H9 (cell line): ENCODE measurements around the gene RGS6. TPM values are rescaled to one million over a fixed set of nuclear protein-coding genes. Genes with fewer than 3 reads are reported as not detected.

ENCODE experiments used
- DNase-seq: peaks from one replicate; pipeline ENCODE4 v3.0.0-alpha.2; 2017
- H2AFZ ChIP-seq: one replicate; pipeline ENCODE4 v1.6.1; 2013; ENCODE audit warnings: mild to moderate bottlenecking, low read length, control low read depth, moderate library complexity
- H2AK5ac ChIP-seq: 2 replicates; pipeline ENCODE4 v1.6.1; 2013; ENCODE audit warnings: low read length, control low read depth, mixed read lengths; ENCODE audit not compliant: insufficient read length
- H2BK120ac ChIP-seq: one replicate; pipeline ENCODE4 v1.6.1; 2013; ENCODE audit warnings: low read depth, mild to moderate bottlenecking, low read length, control low read depth, inconsistent platforms; ENCODE audit not compliant: poor library complexity, severe bottlenecking
- H2BK12ac ChIP-seq: 2 replicates; pipeline ENCODE4 v1.6.1; 2013; ENCODE audit warnings: low read length, control low read depth, mixed read lengths, low read depth; ENCODE audit not compliant: insufficient read length
- H2BK15ac ChIP-seq: 2 replicates; pipeline ENCODE4 v1.6.1; 2013; ENCODE audit warnings: low read depth, low read length, control low read depth
- H2BK20ac ChIP-seq: one replicate; pipeline ENCODE4 v1.6.1; 2013; ENCODE audit warnings: low read depth, mild to moderate bottlenecking, low read length, control low read depth, inconsistent platforms; ENCODE audit not compliant: poor library complexity, severe bottlenecking
- H2BK5ac ChIP-seq: 2 replicates; pipeline ENCODE4 v1.6.1; 2013; ENCODE audit warnings: low read length, control low read depth, mixed read lengths; ENCODE audit not compliant: insufficient read length
- H3K14ac ChIP-seq: 2 replicates; pipeline ENCODE4 v1.6.1; 2013; ENCODE audit warnings: low read length, control low read depth; ENCODE audit not compliant: insufficient read depth
- H3K18ac ChIP-seq: 2 replicates; pipeline ENCODE4 v1.6.1; 2013; ENCODE audit warnings: low read depth, mild to moderate bottlenecking, mixed read lengths, low read length, control low read depth; ENCODE audit not compliant: insufficient read length
- H3K23ac ChIP-seq: 2 replicates; pipeline ENCODE4 v1.6.1; 2013; ENCODE audit warnings: low read length, control low read depth, mixed read lengths, low read depth; ENCODE audit not compliant: insufficient read length
- H3K23me2 ChIP-seq: 2 replicates; pipeline ENCODE4 v1.6.1; 2013; ENCODE audit warnings: low read depth, mild to moderate bottlenecking, mixed read lengths, low read length, control low read depth; ENCODE audit not compliant: insufficient read length, poor library complexity, severe bottlenecking
- H3K27ac ChIP-seq: 2 replicates; pipeline ENCODE4 v1.5.1; 2013; ENCODE audit warnings: low read length, control low read depth, mixed read lengths, low read depth; ENCODE audit not compliant: insufficient read length
- H3K27me3 ChIP-seq: 2 replicates; pipeline ENCODE4 v1.6.1; 2013; ENCODE audit warnings: low read length, control low read depth, inconsistent platforms; ENCODE audit not compliant: insufficient read depth
- H3K4ac ChIP-seq: 2 replicates; pipeline ENCODE4 v1.6.1; 2013; ENCODE audit warnings: low read depth, mild to moderate bottlenecking, control low read depth, inconsistent platforms, low read length, moderate library complexity
- H3K4me1 ChIP-seq: 2 replicates; pipeline ENCODE4 v1.6.1; 2013; ENCODE audit warnings: low read length, control low read depth, inconsistent platforms; ENCODE audit not compliant: insufficient read depth
- H3K4me2 ChIP-seq: 2 replicates; pipeline ENCODE4 v1.6.1; 2013; ENCODE audit warnings: low read length, control low read depth, mixed read lengths; ENCODE audit not compliant: insufficient read length, insufficient read depth
- H3K56ac ChIP-seq: 2 replicates; pipeline ENCODE4 v1.6.1; 2013; ENCODE audit warnings: low read depth, mild to moderate bottlenecking, mixed read lengths, low read length, control low read depth; ENCODE audit not compliant: insufficient read length
- H3K79me1 ChIP-seq: 2 replicates; pipeline ENCODE4 v1.6.1; 2013; ENCODE audit warnings: low read depth, mild to moderate bottlenecking, moderate library complexity, low read length, control low read depth, inconsistent platforms; ENCODE audit not compliant: insufficient read depth, poor library complexity, severe bottlenecking
- H3K79me2 ChIP-seq: 2 replicates; pipeline ENCODE4 v1.6.1; 2013; ENCODE audit warnings: low read length, control low read depth, inconsistent platforms; ENCODE audit not compliant: insufficient read depth
- H3K9ac ChIP-seq: 2 replicates; pipeline ENCODE4 v1.6.1; 2013; ENCODE audit warnings: low read length, control low read depth, mixed read lengths; ENCODE audit not compliant: insufficient read length; ENCODE audit errors: extremely low read depth
- H3K9me3 ChIP-seq: one replicate; pipeline ENCODE4 v1.6.1; 2013; ENCODE audit warnings: low read depth, low read length, inconsistent platforms; ENCODE audit not compliant: control insufficient read depth
- H3T11ph ChIP-seq: one replicate; pipeline ENCODE4 v1.6.1; 2013; ENCODE audit warnings: mild to moderate bottlenecking, low read length, control low read depth, inconsistent platforms
- H4K20me1 ChIP-seq: one replicate; pipeline ENCODE4 v1.6.1; 2013; ENCODE audit not compliant: control insufficient read depth, insufficient read length, insufficient read depth
- H4K5ac ChIP-seq: 2 replicates; pipeline ENCODE4 v1.6.1; 2013; ENCODE audit warnings: low read depth, mild to moderate bottlenecking, mixed read lengths, low read length, control low read depth; ENCODE audit not compliant: insufficient read length
- H4K8ac ChIP-seq: replicated peaks from 2 replicates; pipeline ENCODE4 v1.6.1; 2013; ENCODE audit warnings: low read length, control low read depth, mixed read lengths, low read depth; ENCODE audit not compliant: insufficient read length
- H4K91ac ChIP-seq: 2 replicates; pipeline ENCODE4 v1.6.1; 2013; ENCODE audit warnings: low read depth, mild to moderate bottlenecking, moderate library complexity, mixed read lengths, low read length, control low read depth; ENCODE audit not compliant: insufficient read length
- H3K27ac Mint-ChIP-seq, 3 experiments: 2 replicates in 2 of 3; 3 replicates in 1 of 3; pipeline ENCODE4 v1.8.0; 2020 to 2021; ENCODE audit warnings: mixed read lengths in 3 of 3, mild to moderate bottlenecking in 1 of 3, moderate library complexity in 1 of 3
- H3K27me3 Mint-ChIP-seq: 2 replicates; pipeline ENCODE4 v1.8.0; 2021; ENCODE audit warnings: low read depth, mild to moderate bottlenecking, moderate library complexity, mixed read lengths
- H3K36me3 Mint-ChIP-seq, 3 experiments: 2 replicates in 2 of 3; 3 replicates in 1 of 3; pipeline ENCODE4 v1.8.0; 2020 to 2021; ENCODE audit warnings: low read depth in 3 of 3, mixed read lengths in 3 of 3; ENCODE audit not compliant: insufficient read depth in 1 of 3
- H3K4me1 Mint-ChIP-seq, 2 experiments: 2 replicates each; pipeline ENCODE4 v1.8.0; 2020; ENCODE audit warnings: mixed read lengths in 2 of 2
- H3K4me3 Mint-ChIP-seq, 2 experiments: 2 replicates in 1 of 2; 3 replicates in 1 of 2; pipeline ENCODE4 v1.8.0; 2020 to 2021; ENCODE audit warnings: mild to moderate bottlenecking in 2 of 2, mixed read lengths in 2 of 2, moderate library complexity in 1 of 2
- H3K9me3 Mint-ChIP-seq, 2 experiments: 2 replicates in 1 of 2; 3 replicates in 1 of 2; pipeline ENCODE4 v1.8.0; 2020; ENCODE audit warnings: mild to moderate bottlenecking in 2 of 2, mixed read lengths in 2 of 2, moderate library complexity in 1 of 2
- WGBS: extraction: QIAGEN DNeasy Blood & Tissue Kit; methylation state at CpG from one replicate; pipeline ENCODE4 v1.1.7; 2013; ENCODE audit warnings: missing lambda C conversion rate, low lambda C conversion rate, mixed read lengths; ENCODE audit not compliant: insufficient read length; ENCODE audit errors: extremely low coverage; 5-methylcytosine and 5-hydroxymethylcytosine counted together
- total RNA-seq: library from RNA; stranded (reverse); gene quantifications from 2 replicates; pipeline ENCODE4 v1.2.1, GENCODE V29; 2021
- TF ChIP-seq, protein P1 (sequence below): fragments of 200-600 bp; sonication (generic); conservative IDR thresholded peaks from 3 replicates; pipeline ENCODE4 v1.8.0; 2021; ENCODE audit warnings: antibody characterized with exemption, mild to moderate bottlenecking

Gene RGS6
- total RNA-seq, 1 experiment from 2014 or later, result 3.0 TPM

DNA sequence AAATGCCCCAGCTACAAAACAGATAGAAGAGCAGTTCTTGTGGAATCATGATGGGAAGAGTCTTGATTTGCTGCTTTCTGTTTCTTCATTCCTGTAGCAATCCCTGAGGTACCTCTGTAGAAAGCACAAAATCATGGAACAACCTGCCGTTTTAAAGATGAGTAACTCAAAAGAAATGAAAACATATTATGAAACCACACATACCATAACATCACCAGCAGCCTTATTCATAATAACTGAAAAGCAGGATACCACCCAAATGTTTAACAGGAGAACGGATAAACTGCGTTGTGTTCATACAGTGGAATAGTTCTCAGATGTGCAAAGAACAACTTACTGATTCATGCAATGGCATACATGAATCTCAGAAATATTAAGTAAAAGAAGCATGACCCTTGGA is 188.1 kb downstream of the RGS6 start:
- Histone ChIP-seq H3K23ac (no peak overlapping the region), H4K5ac (no peak overlapping the region), H3K27me3 (no peaks in the 10 kb centered on the region), H2BK12ac (no peak overlapping the region), H3K23me2 (no peaks in the 10 kb centered on the region), H4K8ac (no peak overlapping the region), H2BK15ac (no peak overlapping the region), H3K27ac (no peak overlapping the region), H3K79me1 (no peaks in the 10 kb centered on the region), H3K4ac (no peak overlapping the region), H3K56ac (no peak overlapping the region), H2AFZ (no peak overlapping the region), H3K14ac (no peak overlapping the region), H3T11ph (no peak overlapping the region), H3K18ac (no peak overlapping the region), H4K91ac (no peak overlapping the region), H2BK20ac (no peak overlapping the region), H3K4me2 (no peak overlapping the region), H2BK5ac (no peak overlapping the region), H3K4me1 (no peaks in the 10 kb centered on the region), H4K20me1 (no peaks in the 10 kb centered on the region), H3K79me2 (no peaks in the 10 kb centered on the region), H2BK120ac (no peak overlapping the region), H2AK5ac (no peak overlapping the region), H3K9ac (no peak overlapping the region), H3K9me3 (no peaks in the 10 kb centered on the region)
- no peak overlapping the region for H3K27ac Mint-ChIP-seq
- no peaks in the 10 kb centered on the region for H3K36me3 Mint-ChIP-seq
- no peak overlapping the region for H3K4me3 Mint-ChIP-seq
- H3K4me1 Mint-ChIP-seq, result peaks cover 4% of the 10 kb centered on the region in 2 experiments
- no CpG with 5 or more reads among the region's 3 CpGs for WGBS
- H3K27me3 Mint-ChIP-seq, result no peaks in the 10 kb centered on the region; the same call in 1 of the 2 replicates
- DNase-seq, result no peak
- TF ChIP-seq, protein P1, sequence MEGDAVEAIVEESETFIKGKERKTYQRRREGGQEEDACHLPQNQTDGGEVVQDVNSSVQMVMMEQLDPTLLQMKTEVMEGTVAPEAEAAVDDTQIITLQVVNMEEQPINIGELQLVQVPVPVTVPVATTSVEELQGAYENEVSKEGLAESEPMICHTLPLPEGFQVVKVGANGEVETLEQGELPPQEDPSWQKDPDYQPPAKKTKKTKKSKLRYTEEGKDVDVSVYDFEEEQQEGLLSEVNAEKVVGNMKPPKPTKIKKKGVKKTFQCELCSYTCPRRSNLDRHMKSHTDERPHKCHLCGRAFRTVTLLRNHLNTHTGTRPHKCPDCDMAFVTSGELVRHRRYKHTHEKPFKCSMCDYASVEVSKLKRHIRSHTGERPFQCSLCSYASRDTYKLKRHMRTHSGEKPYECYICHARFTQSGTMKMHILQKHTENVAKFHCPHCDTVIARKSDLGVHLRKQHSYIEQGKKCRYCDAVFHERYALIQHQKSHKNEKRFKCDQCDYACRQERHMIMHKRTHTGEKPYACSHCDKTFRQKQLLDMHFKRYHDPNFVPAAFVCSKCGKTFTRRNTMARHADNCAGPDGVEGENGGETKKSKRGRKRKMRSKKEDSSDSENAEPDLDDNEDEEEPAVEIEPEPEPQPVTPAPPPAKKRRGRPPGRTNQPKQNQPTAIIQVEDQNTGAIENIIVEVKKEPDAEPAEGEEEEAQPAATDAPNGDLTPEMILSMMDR, result no peak
- H3K9me3 Mint-ChIP-seq, result no peaks in the 10 kb centered on the region; a peak in 2 of 5 replicates
